Adrenal gland (tissue), 12 donors: ENCODE measurements around the gene ZNF212. TPM values are rescaled to one million over a fixed set of nuclear protein-coding genes. Genes with fewer than 3 reads are reported as not detected.

Source experiments
- DNase-seq, 7 donors: peaks; one replicate each; pipeline ENCODE4 v3.0.0-alpha.2; 2019 to 2020
- H3K27ac ChIP-seq, 5 donors: fragments of 200-600 bp; sonication (generic) in 4 of 5; 1 replicate in 3 of 5; 2 replicates in 2 of 5; pipeline versions ENCODE4 v1.5.1 to v1.8.0; 2016 to 2020; ENCODE audit warnings: mild to moderate bottlenecking in 1 of 5
- H3K27me3 ChIP-seq: fragments of 200-600 bp; 2 replicates; pipeline ENCODE4 v1.8.0; 2021
- H3K36me3 ChIP-seq, 2 donors: fragments of 200-600 bp; replicated peaks in 1 of 2; 1 replicate in 1 of 2; 2 replicates in 1 of 2; pipeline versions ENCODE4 v1.5.1 to v1.8.0; 2018 to 2022
- H3K4me1 ChIP-seq, 2 donors: fragments of 200-600 bp; replicated peaks in 1 of 2; 1 replicate in 1 of 2; 2 replicates in 1 of 2; pipeline versions ENCODE4 v1.5.1 to v1.8.0; 2018 to 2021
- H3K4me3 ChIP-seq, 4 donors: fragments of 200-600 bp; sonication (generic) in 3 of 4; one replicate each; pipeline ENCODE4 v1.5.1; 2016 to 2018
- H3K9me3 ChIP-seq, 3 donors: fragments of 200-600 bp; sonication (generic) in 1 of 3; replicated peaks in 1 of 3; 1 replicate in 2 of 3; 2 replicates in 1 of 3; pipeline versions ENCODE4 v1.5.1 to v1.8.0; 2016 to 2021
- POLR2A ChIP-seq, 2 donors: fragments of 450-650 bp; IDR thresholded peaks; one replicate each; pipeline ENCODE4 v1.6.1; 2017; ENCODE audit warnings: antibody characterized with exemption in 2 of 2, mild to moderate bottlenecking in 2 of 2, moderate library complexity in 1 of 2
- WGBS, 4 donors: extraction: QIAGEN DNeasy Blood & Tissue Kit in 2 of 4; methylation state at CpG; one replicate each; pipeline versions ENCODE4 v1.1.5 to v1.1.7; 2013 to 2017; 5-methylcytosine and 5-hydroxymethylcytosine counted together
- intact Hi-C, 2 donors: fragments of 100-400 bp; cut with DNase I; formaldehyde crosslinking; loops; one replicate each; pipeline versions ENCODE4 v1.14.1 to v1.15.0; 2022 to 2023
- polyA plus RNA-seq, 3 donors: library from polyadenylated mRNA; stranded (reverse); fragments of 200-250 nt in 2 of 3; fragments of 350-450 nt in 1 of 3; fragmentation: Illumina TruSeq in 1 of 3; extraction: RNeasy Lipid Tissue Mini Kit (QIAGEN cat#74804) in 1 of 3; gene quantifications; one replicate each; pipeline ENCODE4 v1.2.3, GENCODE V29; 2013 to 2014
- total RNA-seq, 9 donors: library from RNA; depleted of rRNA in 4 of 9; stranded (reverse); fragments of >200 nt in 4 of 9; fragments of 120-200 nt in 1 of 9; fragmentation: NEBNext Ultra II Directional in 1 of 9; extraction: Animal tissue kit (Norgen Biotek cat#: 25700) in 1 of 9; gene quantifications; one replicate each; pipeline versions ENCODE4 v1.1.0 to v1.2.4, GENCODE V29; 2013 to 2023
- TF ChIP-seq, protein P1 (sequence below), 6 experiments: fragments of 450-650 bp in 4 of 6; fragments of 200-600 bp in 2 of 6; sonication (generic) in 1 of 6; IDR thresholded peaks; 1 replicate in 5 of 6; 2 replicates in 1 of 6; pipeline versions ENCODE4 v1.5.1 to v1.8.0; 2016 to 2021; ENCODE audit warnings: antibody characterized with exemption in 6 of 6, mild to moderate bottlenecking in 2 of 6, moderate library complexity in 1 of 6
- donor health status: healthy with polysubstance abuse.
- donor health status: Bipolar disorder and iron deficiency.
- donor health status: DM: yes; HTN: yes; CAD: no.
- donor health status: DM: no; HTN: no; CAD: no.
- donor health status: DM: no; HTN: no; CAD: no.
- donor health status: DM: yes; HTN: yes; CAD: no.

ZNF212 gene
- total and polyA plus RNA-seq, 12 donors = 5.5 to 22.7 (median 10.4) TPM

DNA sequence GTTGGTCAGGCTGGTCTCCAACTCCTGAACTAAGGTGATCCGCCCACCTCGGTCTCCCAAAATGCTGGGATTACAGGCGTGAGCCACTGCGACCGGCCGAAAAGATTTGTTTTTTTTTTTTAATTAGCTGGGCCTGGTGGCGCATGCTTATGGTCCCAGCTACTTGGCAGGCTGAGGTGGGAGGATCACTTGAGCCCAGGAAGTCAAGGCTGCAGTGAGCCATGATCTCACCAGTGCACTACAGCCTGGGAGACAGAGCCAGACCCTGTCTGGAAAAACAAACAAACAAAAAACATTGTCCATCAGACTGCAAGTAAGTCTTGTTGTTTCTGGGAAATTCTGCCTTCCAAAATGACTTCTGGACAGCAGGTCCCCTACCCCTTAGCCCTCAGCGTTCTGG lies 16.3 kb upstream of the ZNF212 start:
- H3K4me1 ChIP-seq = peaks cover 0 to 3% of the 10 kb centered on the region in 2 donors
- intact Hi-C loops = no loop called here
- peak; percentile 56 to 82 (median 74) for DNase-seq
- TF ChIP-seq, protein P1, sequence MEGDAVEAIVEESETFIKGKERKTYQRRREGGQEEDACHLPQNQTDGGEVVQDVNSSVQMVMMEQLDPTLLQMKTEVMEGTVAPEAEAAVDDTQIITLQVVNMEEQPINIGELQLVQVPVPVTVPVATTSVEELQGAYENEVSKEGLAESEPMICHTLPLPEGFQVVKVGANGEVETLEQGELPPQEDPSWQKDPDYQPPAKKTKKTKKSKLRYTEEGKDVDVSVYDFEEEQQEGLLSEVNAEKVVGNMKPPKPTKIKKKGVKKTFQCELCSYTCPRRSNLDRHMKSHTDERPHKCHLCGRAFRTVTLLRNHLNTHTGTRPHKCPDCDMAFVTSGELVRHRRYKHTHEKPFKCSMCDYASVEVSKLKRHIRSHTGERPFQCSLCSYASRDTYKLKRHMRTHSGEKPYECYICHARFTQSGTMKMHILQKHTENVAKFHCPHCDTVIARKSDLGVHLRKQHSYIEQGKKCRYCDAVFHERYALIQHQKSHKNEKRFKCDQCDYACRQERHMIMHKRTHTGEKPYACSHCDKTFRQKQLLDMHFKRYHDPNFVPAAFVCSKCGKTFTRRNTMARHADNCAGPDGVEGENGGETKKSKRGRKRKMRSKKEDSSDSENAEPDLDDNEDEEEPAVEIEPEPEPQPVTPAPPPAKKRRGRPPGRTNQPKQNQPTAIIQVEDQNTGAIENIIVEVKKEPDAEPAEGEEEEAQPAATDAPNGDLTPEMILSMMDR (IDR thresholded peaks at IDR 0.05) = no peak
- TF ChIP-seq POLR2A (IDR thresholded peaks at IDR 0.05) = peak in 1 of 2 donors; percentile 29
- WGBS, 4 donors = 57 to 60% (median 60%) methylated on average over 7 to 8 of the region's 8 CpGs
- peaks cover 0 to 51% of the 10 kb centered on the region in 2 donors for H3K36me3 ChIP-seq
- H3K27me3 ChIP-seq = no peaks in the 10 kb centered on the region
- peak overlapping the region in 3 of 5 donors; percentile 43 to 82 (median 73) for H3K27ac ChIP-seq
- no peaks in the 10 kb centered on the region for H3K9me3 ChIP-seq
- H3K4me3 ChIP-seq = no peak overlapping the region

DNA sequence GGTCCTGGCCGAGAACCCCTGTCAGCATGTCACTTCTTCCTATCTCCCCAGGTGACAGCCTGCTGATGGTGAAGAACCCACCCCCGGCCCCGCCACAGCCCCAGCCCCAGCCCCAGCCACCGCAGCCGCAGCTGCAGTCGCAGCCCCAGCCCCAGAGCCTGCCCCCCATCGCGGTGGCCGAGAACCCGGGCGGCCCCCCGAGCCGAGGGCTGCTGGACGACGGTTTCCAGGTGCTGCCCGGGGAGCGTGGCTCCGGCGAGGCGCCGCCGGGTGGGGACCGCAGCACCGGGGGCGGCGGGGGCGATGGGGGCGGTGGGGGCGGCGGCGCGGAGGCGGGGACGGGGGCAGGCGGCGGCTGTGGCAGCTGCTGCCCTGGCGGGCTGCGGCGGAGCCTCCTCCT lies 15.7 kb upstream of the ZNF212 start:
- Histone ChIP-seq H3K4me1 (peaks cover 0 to 3% of the 10 kb centered on the region in 2 donors), H3K27me3 (no peaks in the 10 kb centered on the region), H3K4me3 (no peak overlapping the region), H3K36me3 (peaks cover 0 to 46% of the 10 kb centered on the region in 2 donors), H3K27ac (peak overlapping the region in 3 of 5 donors; percentile 43 to 82 (median 73)), H3K9me3 (no peaks in the 10 kb centered on the region)
- WGBS, 4 donors = 92 to 100% (median 97%) methylated on average over 3 to 38 of the region's 39 CpGs
- DNase-seq = no peak
- TF ChIP-seq, protein P1 (IDR thresholded peaks at IDR 0.05) = no peak
- no peak for TF ChIP-seq POLR2A (IDR thresholded peaks at IDR 0.05)
- intact Hi-C loops = no loop called here

DNA sequence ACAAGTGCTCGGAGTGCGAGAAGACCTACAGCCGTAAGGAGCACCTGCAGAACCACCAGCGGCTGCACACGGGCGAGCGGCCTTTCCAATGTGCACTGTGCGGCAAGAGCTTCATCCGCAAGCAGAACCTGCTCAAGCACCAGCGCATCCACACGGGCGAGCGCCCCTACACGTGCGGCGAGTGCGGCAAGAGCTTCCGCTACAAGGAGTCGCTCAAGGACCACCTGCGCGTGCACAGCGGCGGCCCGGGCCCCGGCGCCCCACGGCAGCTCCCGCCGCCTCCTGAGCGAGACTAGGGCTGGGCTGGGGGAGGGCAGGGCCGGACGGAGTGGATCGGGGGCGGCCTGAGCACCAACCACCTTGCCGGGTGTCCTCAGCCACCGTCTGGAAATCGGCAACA lies 15.1 kb upstream of the ZNF212 start:
- 96 to 98% (median 96%) methylated on average over 10 to 37 of the region's 37 CpGs for WGBS, 4 donors
- H3K27ac ChIP-seq = no peak overlapping the region
- no peak for DNase-seq
- peaks cover 0 to 40% of the 10 kb centered on the region in 2 donors for H3K36me3 ChIP-seq
- peaks cover 0 to 3% of the 10 kb centered on the region in 2 donors for H3K4me1 ChIP-seq
- H3K4me3 ChIP-seq = no peak overlapping the region
- H3K27me3 ChIP-seq = no peaks in the 10 kb centered on the region
- no peaks in the 10 kb centered on the region for H3K9me3 ChIP-seq
- intact Hi-C loops = no loop called here
- TF ChIP-seq POLR2A (IDR thresholded peaks at IDR 0.05) = no peak
- TF ChIP-seq, protein P1 (IDR thresholded peaks at IDR 0.05) = no peak

GRCh38 chr7:149225106-149225505 lies 14.3 kb upstream of the ZNF212 start:
- intact Hi-C loops = no loop called here
- peaks cover 0 to 33% of the 10 kb centered on the region in 2 donors for H3K36me3 ChIP-seq
- peaks cover 0 to 3% of the 10 kb centered on the region in 2 donors for H3K4me1 ChIP-seq
- 94 to 96% (median 95%) methylated on average over 13 to 19 of the region's 19 CpGs for WGBS, 4 donors
- no peak overlapping the region for H3K27ac ChIP-seq
- no peak for TF ChIP-seq POLR2A (IDR thresholded peaks at IDR 0.05)
- TF ChIP-seq, protein P1 (IDR thresholded peaks at IDR 0.05) = no peak
- H3K4me3 ChIP-seq = no peak overlapping the region
- no peaks in the 10 kb centered on the region for H3K9me3 ChIP-seq
- H3K27me3 ChIP-seq = no peaks in the 10 kb centered on the region
- DNase-seq = no peak
